ENCODE results near the gene RFC3. TPM values are rescaled to one million over a fixed set of nuclear protein-coding genes. Genes with fewer than 3 reads are reported as not detected.

RFC3 gene
- total RNA-seq, 1 donor from 2014 or later, result 5.0 TPM

DNA sequence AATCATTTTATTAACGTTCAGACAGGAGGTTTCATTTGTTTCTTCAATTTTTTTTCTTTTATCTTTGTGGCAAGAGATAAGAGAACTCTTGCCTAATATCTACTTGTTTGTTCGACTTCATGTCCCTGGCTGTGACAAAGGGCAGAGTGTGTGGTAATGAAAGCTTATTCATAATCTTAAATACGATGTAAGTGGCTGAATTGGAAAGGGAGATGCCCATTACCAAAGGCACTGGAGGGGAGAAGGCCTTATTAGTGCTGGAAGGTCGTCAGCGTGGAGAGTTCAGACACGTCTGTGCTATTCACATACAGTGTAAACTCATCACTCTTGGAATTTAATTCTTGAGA lies 54.0 kb downstream of the RFC3 start:
- H3K27me3 Mint-ChIP-seq (ENCODE audit: low read depth), result no peaks in the 10 kb centered on the region
- no peak overlapping the region for H3K27ac Mint-ChIP-seq (ENCODE audit: unreplicated experiment)
- H3K36me3 Mint-ChIP-seq (ENCODE audit: low read depth), result no peaks in the 10 kb centered on the region
- H3K4me1 Mint-ChIP-seq (ENCODE audit: low read depth), result no peaks in the 10 kb centered on the region
- H3K9me3 Mint-ChIP-seq (ENCODE audit: low read depth), result no peaks in the 10 kb centered on the region
- TF ChIP-seq CTCF (IDR thresholded peaks at IDR 0.05), result no peak
- no peak for DNase-seq (ENCODE audit: low spot score)
- no peak overlapping the region for H3K4me3 Mint-ChIP-seq (ENCODE audit: unreplicated experiment)

GRCh38 chr13:33873251-33873908 lies 55.4 kb downstream of the RFC3 start:
- Mint-ChIP-seq H3K4me3 (ENCODE audit: unreplicated experiment) (no peak overlapping the region), H3K27ac (ENCODE audit: unreplicated experiment) (no peak overlapping the region), H3K9me3 (ENCODE audit: low read depth) (no peaks in the 10 kb centered on the region), H3K36me3 (ENCODE audit: low read depth) (no peaks in the 10 kb centered on the region), H3K4me1 (ENCODE audit: low read depth) (no peaks in the 10 kb centered on the region), H3K27me3 (ENCODE audit: low read depth) (no peaks in the 10 kb centered on the region)
- DNase-seq (ENCODE audit: low spot score), result no peak
- no peak for TF ChIP-seq CTCF (IDR thresholded peaks at IDR 0.05)

GRCh38 chr13:33874871-33875270 lies 56.9 kb downstream of the RFC3 start:
- no peaks in the 10 kb centered on the region for H3K36me3 Mint-ChIP-seq (ENCODE audit: low read depth)
- H3K4me3 Mint-ChIP-seq (ENCODE audit: unreplicated experiment), result no peak overlapping the region
- H3K4me1 Mint-ChIP-seq (ENCODE audit: low read depth), result no peaks in the 10 kb centered on the region
- TF ChIP-seq CTCF (IDR thresholded peaks at IDR 0.05), result peak; percentile 64
- H3K9me3 Mint-ChIP-seq (ENCODE audit: low read depth), result peaks cover under 1% of the 10 kb centered on the region
- no peaks in the 10 kb centered on the region for H3K27me3 Mint-ChIP-seq (ENCODE audit: low read depth)
- no peak overlapping the region for H3K27ac Mint-ChIP-seq (ENCODE audit: unreplicated experiment)
- DNase-seq (ENCODE audit: low spot score), result no peak

DNA sequence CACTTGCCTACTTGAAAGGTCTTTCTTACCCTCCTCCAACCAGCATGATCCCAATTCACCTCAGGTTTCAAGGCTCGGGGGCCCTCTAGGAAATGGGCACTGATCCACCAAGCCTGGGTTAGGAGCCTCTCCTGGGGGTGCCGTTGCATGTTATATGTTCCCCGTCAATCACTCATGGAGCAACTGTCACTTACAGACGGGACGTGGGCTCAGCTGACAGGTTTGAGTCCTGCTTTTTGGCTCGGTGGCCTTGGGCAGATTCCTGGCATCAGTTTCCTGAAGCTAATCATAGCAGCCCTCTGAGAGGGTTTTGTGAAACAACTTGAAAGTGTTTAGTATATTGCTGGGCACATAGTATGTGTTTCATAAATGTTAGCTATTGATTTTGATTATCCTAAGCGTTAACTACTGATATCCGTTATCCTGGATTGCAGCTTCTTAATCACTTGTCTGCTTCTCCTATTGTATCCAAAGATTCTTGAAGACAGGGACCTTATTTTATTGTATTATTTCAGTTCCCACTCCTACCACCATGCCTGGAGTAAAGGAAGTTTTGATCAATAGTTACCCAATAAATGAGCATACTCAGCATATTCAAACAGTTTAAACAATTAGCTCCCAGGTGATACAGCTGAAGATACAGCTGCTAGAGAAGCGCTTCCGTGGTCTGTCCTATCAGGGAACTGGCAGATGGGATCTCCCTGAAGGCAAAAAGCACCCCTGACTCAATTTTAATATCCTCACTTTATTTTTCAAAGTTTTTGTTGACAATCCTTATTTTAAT lies 57.9 kb downstream of the RFC3 start:
- no peak for DNase-seq (ENCODE audit: low spot score)
- no peak for TF ChIP-seq CTCF (IDR thresholded peaks at IDR 0.05)
- Mint-ChIP-seq H3K36me3 (ENCODE audit: low read depth) (no peaks in the 10 kb centered on the region), H3K27me3 (ENCODE audit: low read depth) (no peaks in the 10 kb centered on the region), H3K27ac (ENCODE audit: unreplicated experiment) (no peak overlapping the region), H3K9me3 (ENCODE audit: low read depth) (peaks cover 4% of the 10 kb centered on the region), H3K4me3 (ENCODE audit: unreplicated experiment) (no peak overlapping the region), H3K4me1 (ENCODE audit: low read depth) (no peaks in the 10 kb centered on the region)

DNA sequence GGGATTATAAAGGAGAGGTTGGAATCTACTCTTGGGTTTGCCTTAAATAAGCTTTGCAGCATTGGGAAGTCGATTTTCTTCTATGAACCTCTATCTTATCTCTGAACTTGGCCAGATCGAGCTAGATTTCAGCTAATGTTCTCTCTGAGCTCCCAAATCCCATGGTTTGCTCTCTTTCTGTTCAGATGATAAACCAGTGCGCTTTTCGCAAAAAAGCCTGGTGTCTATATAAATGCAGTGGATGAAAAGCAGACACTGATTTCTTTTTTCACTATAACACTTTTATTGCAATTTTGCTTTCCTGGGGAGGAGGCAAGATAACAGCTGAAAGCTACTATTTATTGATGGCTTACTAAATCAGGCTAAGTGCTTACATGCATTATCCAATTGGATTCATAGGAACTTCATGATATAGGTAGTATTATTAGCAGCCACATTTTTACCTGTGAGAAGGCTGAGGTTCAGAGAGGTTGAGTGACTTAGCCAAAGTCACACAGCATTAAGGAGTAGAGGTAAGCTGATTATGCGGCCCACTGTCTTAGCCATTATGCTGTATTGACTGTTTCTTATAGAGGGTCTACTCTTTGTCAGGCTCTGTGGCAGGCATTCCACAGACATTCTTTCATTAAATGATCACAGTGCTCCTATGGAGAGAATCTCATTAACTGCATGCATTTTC lies 58.9 kb downstream of the RFC3 start:
- TF ChIP-seq CTCF (IDR thresholded peaks at IDR 0.05), result no peak
- Mint-ChIP-seq H3K9me3 (ENCODE audit: low read depth) (peaks cover 4% of the 10 kb centered on the region), H3K36me3 (ENCODE audit: low read depth) (no peaks in the 10 kb centered on the region), H3K4me3 (ENCODE audit: unreplicated experiment) (no peak overlapping the region), H3K27ac (ENCODE audit: unreplicated experiment) (no peak overlapping the region), H3K4me1 (ENCODE audit: low read depth) (no peaks in the 10 kb centered on the region), H3K27me3 (ENCODE audit: low read depth) (no peaks in the 10 kb centered on the region)
- no peak for DNase-seq (ENCODE audit: low spot score)
